Glutamatergic neuron (in vitro differentiated cells): Measurements from ENCODE around the gene SHC4. TPM values are rescaled to one million over a fixed set of nuclear protein-coding genes. Genes with fewer than 3 reads are reported as not detected.
"Not testable (repeated sequence)": the region's sequence is repeated elsewhere in the genome, so short reads cannot be mapped to it uniquely, and the experiment has no call there.

ENCODE experiments used
- DNase-seq: peaks from one replicate; pipeline ENCODE4 v3.0.0; 2022
- H3K27ac Mint-ChIP-seq: one replicate; pipeline ENCODE4 v1.8.0; 2020; ENCODE audit warnings: mild to moderate bottlenecking, mixed read lengths, inconsistent platforms; ENCODE audit not compliant: unreplicated experiment
- H3K27me3 Mint-ChIP-seq: one replicate; pipeline ENCODE4 v1.8.0; 2020; ENCODE audit warnings: mild to moderate bottlenecking, moderate library complexity, mixed read lengths, inconsistent platforms; ENCODE audit not compliant: unreplicated experiment
- H3K36me3 Mint-ChIP-seq: one replicate; pipeline ENCODE4 v1.8.0; 2020; ENCODE audit warnings: mild to moderate bottlenecking, mixed read lengths, inconsistent platforms; ENCODE audit not compliant: unreplicated experiment
- H3K4me1 Mint-ChIP-seq: one replicate; pipeline ENCODE4 v1.8.0; 2020; ENCODE audit warnings: mild to moderate bottlenecking, low read depth, mixed read lengths, inconsistent platforms; ENCODE audit not compliant: unreplicated experiment
- H3K4me3 Mint-ChIP-seq: one replicate; pipeline ENCODE4 v1.8.0; 2020; ENCODE audit warnings: mild to moderate bottlenecking, mixed read lengths, inconsistent platforms; ENCODE audit not compliant: unreplicated experiment
- H3K9me3 Mint-ChIP-seq: one replicate; pipeline ENCODE4 v1.8.0; 2020; ENCODE audit warnings: mild to moderate bottlenecking, moderate library complexity, mixed read lengths, inconsistent platforms; ENCODE audit not compliant: unreplicated experiment
- total RNA-seq: library from RNA; stranded (reverse); fragmentation: NEBNext Ultra II Directional; extraction: Animal tissue kit (Norgen Biotek cat#: 25700); gene quantifications from one replicate; pipeline ENCODE4 v1.2.1, GENCODE V29; 2021; ENCODE audit not compliant: unreplicated experiment
- TF ChIP-seq, protein P1 (sequence below): fragments of 200-600 bp; sonication (generic); IDR thresholded peaks from one replicate; pipeline ENCODE4 v1.5.0; 2021; ENCODE audit not compliant: partially characterized antibody, unreplicated experiment

The SHC4 gene
- total RNA-seq, 1 donor from 2014 or later = 4.4 TPM

DNA sequence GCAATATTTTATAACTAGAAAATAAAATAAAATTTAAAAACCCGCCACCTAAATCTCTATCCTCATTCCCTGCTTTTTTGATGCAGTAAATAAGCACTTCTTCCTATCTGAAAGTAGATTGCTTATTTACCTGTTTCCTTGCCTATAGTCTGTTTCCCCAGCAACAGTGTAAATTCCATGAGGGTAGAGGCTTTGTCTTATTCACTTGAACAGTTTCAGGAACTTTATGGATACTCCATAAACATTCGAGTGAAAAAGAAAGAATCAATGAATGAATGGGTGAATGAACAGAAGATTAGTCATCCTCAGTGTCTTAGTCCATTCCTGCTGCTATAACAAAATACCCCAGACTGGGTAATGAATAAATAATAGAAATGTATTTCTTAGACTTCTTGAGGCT, 41.7 kb downstream of the SHC4 start:
- Mint-ChIP-seq H3K27me3 (peaks cover 1% of the 10 kb centered on the region), H3K27ac (no peak overlapping the region), H3K4me1 (no peaks in the 10 kb centered on the region), H3K9me3 (no peaks in the 10 kb centered on the region), H3K36me3 (no peaks in the 10 kb centered on the region), H3K4me3 (no peak overlapping the region)
- TF ChIP-seq, protein P1, sequence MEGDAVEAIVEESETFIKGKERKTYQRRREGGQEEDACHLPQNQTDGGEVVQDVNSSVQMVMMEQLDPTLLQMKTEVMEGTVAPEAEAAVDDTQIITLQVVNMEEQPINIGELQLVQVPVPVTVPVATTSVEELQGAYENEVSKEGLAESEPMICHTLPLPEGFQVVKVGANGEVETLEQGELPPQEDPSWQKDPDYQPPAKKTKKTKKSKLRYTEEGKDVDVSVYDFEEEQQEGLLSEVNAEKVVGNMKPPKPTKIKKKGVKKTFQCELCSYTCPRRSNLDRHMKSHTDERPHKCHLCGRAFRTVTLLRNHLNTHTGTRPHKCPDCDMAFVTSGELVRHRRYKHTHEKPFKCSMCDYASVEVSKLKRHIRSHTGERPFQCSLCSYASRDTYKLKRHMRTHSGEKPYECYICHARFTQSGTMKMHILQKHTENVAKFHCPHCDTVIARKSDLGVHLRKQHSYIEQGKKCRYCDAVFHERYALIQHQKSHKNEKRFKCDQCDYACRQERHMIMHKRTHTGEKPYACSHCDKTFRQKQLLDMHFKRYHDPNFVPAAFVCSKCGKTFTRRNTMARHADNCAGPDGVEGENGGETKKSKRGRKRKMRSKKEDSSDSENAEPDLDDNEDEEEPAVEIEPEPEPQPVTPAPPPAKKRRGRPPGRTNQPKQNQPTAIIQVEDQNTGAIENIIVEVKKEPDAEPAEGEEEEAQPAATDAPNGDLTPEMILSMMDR = no peak
- no peak for DNase-seq

DNA sequence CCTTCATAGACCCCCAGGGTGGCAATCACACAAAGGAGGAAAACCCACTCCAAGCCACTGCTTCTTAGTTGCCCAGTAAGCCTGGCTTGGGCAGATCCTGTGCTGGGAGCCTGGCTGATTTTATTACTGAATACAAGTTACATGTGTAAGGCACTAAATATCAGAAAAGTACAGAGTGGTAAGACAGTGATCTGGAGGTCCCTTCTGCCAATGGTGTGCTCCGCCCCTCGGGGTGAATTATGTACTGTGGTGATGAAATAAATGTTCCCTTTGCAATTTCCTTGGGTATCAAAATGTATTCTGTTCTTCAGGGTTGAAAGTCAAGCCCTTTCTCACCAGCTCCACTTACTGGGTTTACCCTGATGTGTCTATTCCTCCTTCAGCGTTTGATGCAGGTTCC, 47.0 kb downstream of the SHC4 start:
- TF ChIP-seq, protein P1 = no peak
- H3K27ac Mint-ChIP-seq = no peak overlapping the region
- DNase-seq = no peak
- H3K4me3 Mint-ChIP-seq = no peak overlapping the region
- no peaks in the 10 kb centered on the region for H3K36me3 Mint-ChIP-seq
- H3K4me1 Mint-ChIP-seq = no peaks in the 10 kb centered on the region
- H3K9me3 Mint-ChIP-seq = peaks cover 2% of the 10 kb centered on the region
- peaks cover 1% of the 10 kb centered on the region for H3K27me3 Mint-ChIP-seq

DNA sequence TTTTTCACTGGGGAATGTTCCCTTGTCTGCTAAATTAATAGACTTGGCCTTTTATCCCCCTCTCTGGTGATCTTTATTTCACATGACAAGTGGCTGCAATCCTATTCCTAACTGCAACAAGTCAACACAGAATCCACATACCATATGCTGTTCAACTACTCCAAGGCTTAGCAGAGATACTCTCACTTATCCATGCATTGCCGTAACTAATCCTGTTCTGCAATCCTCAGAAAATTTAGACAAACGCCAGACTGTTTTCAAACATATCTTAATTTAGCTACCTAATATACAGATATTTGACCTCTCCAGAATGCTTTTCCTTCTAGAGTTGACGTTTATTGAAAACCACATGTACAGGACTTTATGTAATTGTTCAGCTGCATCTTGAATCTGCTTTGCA, 47.9 kb downstream of the SHC4 start:
- Mint-ChIP-seq H3K27me3 (peaks cover 1% of the 10 kb centered on the region), H3K36me3 (no peaks in the 10 kb centered on the region), H3K9me3 (peaks cover 2% of the 10 kb centered on the region), H3K4me1 (no peaks in the 10 kb centered on the region), H3K27ac (no peak overlapping the region), H3K4me3 (no peak overlapping the region)
- TF ChIP-seq, protein P1 = no peak
- DNase-seq = no peak

DNA sequence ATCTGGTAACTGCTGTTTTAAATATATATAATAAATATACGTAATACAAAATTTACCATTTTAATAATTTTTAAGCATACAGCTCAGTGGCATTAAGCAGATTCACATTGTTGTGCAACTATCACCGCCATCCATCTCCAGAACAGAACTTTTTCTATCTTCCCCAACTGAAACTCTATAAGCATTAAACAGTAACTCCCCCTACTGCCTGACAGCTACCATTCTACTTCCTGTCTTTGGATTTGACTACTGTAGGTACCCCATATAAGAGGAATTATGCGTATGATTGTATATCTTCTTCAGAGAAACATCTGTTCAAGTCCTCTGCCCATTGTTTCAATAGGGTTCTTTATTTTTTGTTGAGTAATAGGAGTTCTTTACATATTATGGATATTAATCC, 49.0 kb downstream of the SHC4 start:
- Mint-ChIP-seq H3K27me3 (peaks cover 1% of the 10 kb centered on the region), H3K27ac (no peak overlapping the region), H3K4me3 (no peak overlapping the region), H3K9me3 (peaks cover 2% of the 10 kb centered on the region), H3K36me3 (no peaks in the 10 kb centered on the region), H3K4me1 (no peaks in the 10 kb centered on the region)
- no peak for DNase-seq
- TF ChIP-seq, protein P1 = no peak

DNA sequence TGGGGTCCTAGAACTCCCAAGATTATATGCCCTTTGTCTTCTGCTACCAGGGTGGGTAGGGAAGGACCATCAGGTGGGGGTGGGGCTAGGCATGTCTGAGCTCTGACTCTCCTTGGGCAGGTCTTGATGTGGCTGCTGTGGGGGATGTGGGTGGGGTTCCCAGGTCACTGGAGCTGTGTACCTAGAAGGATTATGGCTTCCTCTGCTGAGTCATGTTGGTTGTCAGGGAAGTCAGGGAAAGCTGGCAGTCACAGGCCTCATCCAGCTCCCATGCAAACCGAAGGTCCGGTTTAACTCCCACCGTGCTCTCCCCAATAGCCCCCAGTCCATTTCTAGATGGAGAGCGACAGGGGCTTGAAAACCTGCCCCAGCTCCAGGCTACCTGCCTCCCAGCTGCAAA, 50.6 kb downstream of the SHC4 start:
- TF ChIP-seq, protein P1 = no peak

DNA sequence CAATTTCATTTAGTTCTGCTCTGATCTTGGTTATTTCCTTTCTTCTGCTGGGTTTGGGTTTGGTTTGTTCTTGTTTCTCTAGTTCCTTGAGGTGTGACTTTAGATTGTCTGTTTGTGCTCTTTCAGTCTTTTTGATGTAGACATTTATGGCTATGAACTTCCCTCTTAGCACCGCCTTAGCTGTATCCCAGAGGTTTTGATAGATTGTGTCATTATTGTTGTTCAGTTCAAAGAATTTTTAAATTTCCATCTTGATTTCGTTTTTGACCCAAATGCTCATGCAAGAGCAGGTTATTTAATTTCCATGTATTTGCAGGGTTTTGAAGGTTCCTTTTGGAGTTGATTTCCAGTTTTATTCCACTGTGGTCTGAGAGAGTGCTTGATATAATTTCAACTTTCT, 53.2 kb downstream of the SHC4 start:
- H3K27ac Mint-ChIP-seq, H3K36me3 Mint-ChIP-seq, H3K9me3 Mint-ChIP-seq, H3K4me3 Mint-ChIP-seq, DNase-seq, H3K27me3 Mint-ChIP-seq, H3K4me1 Mint-ChIP-seq: not testable (repeated sequence)

More for the DNA sequence above, 50.6 kb downstream of the SHC4 start:
- H3K4me1 Mint-ChIP-seq = no peaks in the 10 kb centered on the region
- H3K27ac Mint-ChIP-seq = no peak overlapping the region
- H3K36me3 Mint-ChIP-seq = no peaks in the 10 kb centered on the region
- H3K27me3 Mint-ChIP-seq = no peaks in the 10 kb centered on the region
- H3K9me3 Mint-ChIP-seq = peaks cover 2% of the 10 kb centered on the region
- no peak for DNase-seq
- H3K4me3 Mint-ChIP-seq = no peak overlapping the region

DNA sequence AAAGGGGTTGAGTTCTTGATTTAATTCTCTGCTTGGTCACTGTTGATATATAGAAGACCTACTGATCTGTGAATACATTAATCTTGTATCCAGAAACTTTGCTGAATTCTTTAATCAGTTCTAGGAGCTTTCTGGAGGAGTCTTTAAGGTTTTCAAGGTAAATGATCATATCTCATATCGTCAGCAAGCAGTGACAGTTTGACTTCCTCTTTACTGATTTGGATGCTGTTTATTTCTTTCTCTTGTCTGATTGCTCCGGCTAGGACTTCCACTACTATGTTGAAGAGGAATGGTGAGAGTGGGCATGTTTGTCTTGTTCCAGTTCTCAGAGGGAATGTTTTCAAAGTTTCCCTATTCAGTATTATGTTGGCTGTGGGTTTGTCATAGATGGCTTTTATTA, 54.4 kb downstream of the SHC4 start:
- H3K4me3 Mint-ChIP-seq, H3K27me3 Mint-ChIP-seq, H3K27ac Mint-ChIP-seq, H3K4me1 Mint-ChIP-seq, DNase-seq, H3K36me3 Mint-ChIP-seq, H3K9me3 Mint-ChIP-seq: not testable (repeated sequence)
